ENCODE data around the gene ARHGEF26. TPM values are rescaled to one million over a fixed set of nuclear protein-coding genes. Genes with fewer than 3 reads are reported as not detected.

ARHGEF26 gene
- total RNA-seq, result 10 to 100 TPM in 5 of 6 experiments, 1 to 10 TPM in 1; 8.7 to 42.3 (median 24.5) TPM
- long read RNA-seq, partial matches to known transcripts, result 3 of 6 reads
- long read RNA-seq, other reads (novel, unspliced or antisense), result 3 of 6 reads

DNA sequence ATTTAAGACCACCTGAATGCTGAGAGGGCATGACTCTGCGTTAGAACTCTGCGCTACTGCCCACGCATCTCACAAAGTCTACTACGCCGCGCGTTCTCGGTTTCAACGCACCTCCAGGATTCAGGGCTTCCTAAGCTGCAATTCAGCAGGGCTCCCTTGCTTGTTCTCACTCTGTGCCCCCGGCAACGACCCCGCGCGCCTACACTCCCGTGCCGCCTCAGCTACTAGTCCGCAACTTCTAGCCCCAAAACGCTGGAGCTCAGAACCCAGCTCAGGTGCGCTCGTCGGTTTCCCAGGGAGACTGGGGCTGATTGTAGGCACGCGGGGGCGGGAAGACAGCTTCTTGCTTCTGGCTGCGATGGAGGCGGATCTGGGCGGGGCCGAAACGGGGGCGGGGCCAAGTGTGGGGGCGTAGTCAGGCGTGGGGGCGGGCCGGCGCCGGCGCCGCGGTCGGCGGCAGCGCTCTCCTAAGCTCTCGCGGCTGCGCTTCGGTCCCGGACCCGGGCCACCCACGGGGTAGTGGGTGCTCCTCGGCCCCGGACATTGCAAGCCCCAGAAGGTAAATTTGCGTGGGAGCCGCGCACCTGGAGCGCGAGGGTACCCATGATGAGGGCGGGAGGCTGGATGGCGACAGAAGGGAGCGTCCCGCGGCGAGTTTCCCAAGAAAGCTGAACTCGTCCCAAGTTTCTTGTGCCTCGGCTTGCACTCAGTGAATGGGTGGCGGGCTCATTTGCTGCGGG lies at the start of gene ARHGEF26:
ARHGEF26 (plus strand) TSS at position 430 of the 740 bp plus-strand sequence. CDS start 603 bp downstream, outside the sequence.
- 0% methylated on average over 22 of the region's 66 CpGs for WGBS (ENCODE audit: insufficient coverage, low coverage, low lambda C conversion rate, missing lambda C conversion rate)
- Histone ChIP-seq H3K4me1 (peaks cover 0 to 13% (median 2%) of the 10 kb centered on the region in 4 donors), H3K9me3 (no peaks in the 10 kb centered on the region), H3K4me3 (peak within 1 kb of the TSS; percentile 68 to 88 (median 79)), H3K27ac (peak within 1 kb of the TSS; percentile 71 to 93 (median 75)), H3K27me3 (no peaks in the 10 kb centered on the region), H3K36me3 (no peaks in the 10 kb centered on the region)
- peak; percentile 95 to 97 (median 95) for DNase-seq
- intact Hi-C loops (cut with DNase I), result no loop called here
- TF ChIP-seq POLR2A (IDR thresholded peaks at IDR 0.05), result peak; percentile 66
- TF ChIP-seq, protein P1, sequence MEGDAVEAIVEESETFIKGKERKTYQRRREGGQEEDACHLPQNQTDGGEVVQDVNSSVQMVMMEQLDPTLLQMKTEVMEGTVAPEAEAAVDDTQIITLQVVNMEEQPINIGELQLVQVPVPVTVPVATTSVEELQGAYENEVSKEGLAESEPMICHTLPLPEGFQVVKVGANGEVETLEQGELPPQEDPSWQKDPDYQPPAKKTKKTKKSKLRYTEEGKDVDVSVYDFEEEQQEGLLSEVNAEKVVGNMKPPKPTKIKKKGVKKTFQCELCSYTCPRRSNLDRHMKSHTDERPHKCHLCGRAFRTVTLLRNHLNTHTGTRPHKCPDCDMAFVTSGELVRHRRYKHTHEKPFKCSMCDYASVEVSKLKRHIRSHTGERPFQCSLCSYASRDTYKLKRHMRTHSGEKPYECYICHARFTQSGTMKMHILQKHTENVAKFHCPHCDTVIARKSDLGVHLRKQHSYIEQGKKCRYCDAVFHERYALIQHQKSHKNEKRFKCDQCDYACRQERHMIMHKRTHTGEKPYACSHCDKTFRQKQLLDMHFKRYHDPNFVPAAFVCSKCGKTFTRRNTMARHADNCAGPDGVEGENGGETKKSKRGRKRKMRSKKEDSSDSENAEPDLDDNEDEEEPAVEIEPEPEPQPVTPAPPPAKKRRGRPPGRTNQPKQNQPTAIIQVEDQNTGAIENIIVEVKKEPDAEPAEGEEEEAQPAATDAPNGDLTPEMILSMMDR (IDR thresholded peaks at IDR 0.05), result no peak
- ATAC-seq, result peak; percentile 84 to 94 (median 90)

DNA sequence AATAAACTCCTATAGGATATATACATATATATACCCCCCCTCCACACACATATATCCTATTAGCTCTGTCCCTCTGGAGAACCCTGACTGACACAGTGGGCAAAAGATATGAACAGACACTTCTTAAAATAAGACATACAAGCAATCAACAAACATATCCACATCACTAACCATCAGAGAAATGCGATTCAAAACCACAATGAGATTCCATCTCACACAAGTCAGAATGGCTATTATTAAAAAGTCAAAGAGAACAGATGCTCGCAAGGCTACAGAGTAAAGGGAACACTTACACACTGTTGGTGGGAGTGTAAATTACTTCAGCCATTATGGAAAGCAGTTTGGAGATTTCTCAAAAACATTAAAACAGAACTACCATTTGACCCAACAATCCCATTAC lies 46.2 kb upstream of the ARHGEF26 start:
- Histone ChIP-seq H3K27me3 (no peaks in the 10 kb centered on the region), H3K36me3 (no peaks in the 10 kb centered on the region), H3K4me3 (no peak overlapping the region), H3K27ac (no peak overlapping the region), H3K4me1 (no peaks in the 10 kb centered on the region), H3K9me3 (no peaks in the 10 kb centered on the region)
- WGBS (ENCODE audit: insufficient coverage, low coverage, low lambda C conversion rate, missing lambda C conversion rate), result 91% methylated on average over 2 of the region's 2 CpGs
- ATAC-seq, result no peak
- TF ChIP-seq, protein P1 (IDR thresholded peaks at IDR 0.05), result no peak
- no peak for TF ChIP-seq POLR2A (IDR thresholded peaks at IDR 0.05)
- intact Hi-C loops (cut with DNase I), result no loop called here
- DNase-seq, result no peak

- ATAC-seq (no peak), DNase-seq (no peak)
- Histone ChIP-seq H3K4me3 (no peak overlapping the region), H3K27ac (no peak overlapping the region), H3K9me3 (no peaks in the 10 kb centered on the region), H3K4me1 (no peaks in the 10 kb centered on the region), H3K27me3 (no peaks in the 10 kb centered on the region), H3K36me3 (no peaks in the 10 kb centered on the region)
- intact Hi-C loops (cut with DNase I), result no loop called here
- TF ChIP-seq, protein P1 (IDR thresholded peaks at IDR 0.05), result no peak
- no peak for TF ChIP-seq POLR2A (IDR thresholded peaks at IDR 0.05)
- 73% methylated on average over 7 of the region's 7 CpGs for WGBS (ENCODE audit: insufficient coverage, low coverage, low lambda C conversion rate, missing lambda C conversion rate)
Observed at GRCh38 chr3:154078672-154079071, 42.5 kb upstream of the ARHGEF26 start.

DNA sequence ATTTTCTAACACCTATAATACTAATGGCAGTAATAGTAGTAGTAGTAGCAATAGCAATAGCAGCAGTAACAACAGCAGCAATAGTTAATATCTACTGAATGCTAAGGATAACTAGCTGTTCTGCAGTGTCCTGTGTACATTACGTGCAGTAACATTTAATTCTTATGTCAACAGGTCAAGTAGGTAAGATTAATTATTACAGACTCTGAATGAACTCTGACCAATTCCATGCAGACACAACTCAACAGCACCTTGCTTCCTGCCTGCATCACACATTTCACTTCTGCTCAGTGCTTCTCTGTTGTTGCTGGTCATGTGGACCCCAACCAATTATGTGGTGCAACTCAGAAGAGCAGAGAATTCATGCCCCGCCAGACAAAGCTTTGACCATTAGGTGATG lies 39.9 kb upstream of the ARHGEF26 start:
- ATAC-seq, result peak; percentile 52 to 78 (median 77)
- no peaks in the 10 kb centered on the region for H3K36me3 ChIP-seq
- H3K9me3 ChIP-seq, result no peaks in the 10 kb centered on the region
- no peaks in the 10 kb centered on the region for H3K4me1 ChIP-seq
- no peaks in the 10 kb centered on the region for H3K27me3 ChIP-seq
- no peak overlapping the region for H3K4me3 ChIP-seq
- TF ChIP-seq POLR2A (IDR thresholded peaks at IDR 0.05), result no peak
- DNase-seq, result no peak
- intact Hi-C loops (cut with DNase I), result no loop called here
- 25% methylated on average over 1 of the region's 2 CpGs for WGBS (ENCODE audit: insufficient coverage, low coverage, low lambda C conversion rate, missing lambda C conversion rate)
- no peak overlapping the region for H3K27ac ChIP-seq

- H3K36me3 ChIP-seq, result no peaks in the 10 kb centered on the region
- ATAC-seq (no peak), DNase-seq (no peak)
- 81% methylated on average over 1 of the region's 1 CpG for WGBS (ENCODE audit: insufficient coverage, low coverage, low lambda C conversion rate, missing lambda C conversion rate)
- intact Hi-C loops (cut with DNase I), result no loop called here
- no peak for TF ChIP-seq POLR2A (IDR thresholded peaks at IDR 0.05)
- TF ChIP-seq, protein P1 (IDR thresholded peaks at IDR 0.05), result no peak
- H3K4me1 ChIP-seq, result no peaks in the 10 kb centered on the region
- no peak overlapping the region for H3K4me3 ChIP-seq
- H3K27me3 ChIP-seq, result no peaks in the 10 kb centered on the region
- H3K27ac ChIP-seq, result no peak overlapping the region
- no peaks in the 10 kb centered on the region for H3K9me3 ChIP-seq
Observed at GRCh38 chr3:154085071-154085470, 36.1 kb upstream of the ARHGEF26 start.
